LHCN-M2 (cell line): Measurements from ENCODE around the gene FBN2. TPM values are rescaled to one million over a fixed set of nuclear protein-coding genes. Genes with fewer than 3 reads are reported as not detected.
"Not testable (repeated sequence)": the region's sequence is repeated elsewhere in the genome, so short reads cannot be mapped to it uniquely, and the experiment has no call there.

Source experiments
- DNase-seq: peaks from one replicate; pipeline ENCODE4 v3.0.0-alpha.2; 2012; ENCODE audit warnings: low read depth
- total RNA-seq: library from RNA; depleted of rRNA; stranded (reverse); fragments of >200 nt; gene quantifications from 2 replicates; pipeline ENCODE4 v1.2.3, GENCODE V29; 2014

The FBN2 gene
- total RNA-seq, 1 experiment from 2014 or later = 25.4 TPM

DNA sequence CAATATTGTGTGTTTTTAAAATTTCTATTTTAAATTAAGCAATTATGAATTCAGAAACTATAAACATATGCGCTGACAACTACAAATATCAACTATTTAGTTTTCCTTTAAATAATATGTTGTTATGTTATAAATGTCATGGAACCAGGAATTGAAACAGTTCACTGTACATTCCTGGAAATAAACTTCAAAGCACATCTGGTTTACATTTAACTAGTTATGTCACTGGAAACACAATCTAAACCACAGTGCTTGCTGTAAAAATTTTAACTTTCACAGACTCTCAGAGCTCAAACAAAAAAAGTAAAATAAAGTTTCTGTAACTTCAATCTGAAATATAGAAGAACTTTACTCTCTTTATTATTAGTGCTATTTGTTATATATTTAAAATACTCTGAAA, 179.2 kb downstream of the FBN2 start:
- DNase-seq = no peak

DNA sequence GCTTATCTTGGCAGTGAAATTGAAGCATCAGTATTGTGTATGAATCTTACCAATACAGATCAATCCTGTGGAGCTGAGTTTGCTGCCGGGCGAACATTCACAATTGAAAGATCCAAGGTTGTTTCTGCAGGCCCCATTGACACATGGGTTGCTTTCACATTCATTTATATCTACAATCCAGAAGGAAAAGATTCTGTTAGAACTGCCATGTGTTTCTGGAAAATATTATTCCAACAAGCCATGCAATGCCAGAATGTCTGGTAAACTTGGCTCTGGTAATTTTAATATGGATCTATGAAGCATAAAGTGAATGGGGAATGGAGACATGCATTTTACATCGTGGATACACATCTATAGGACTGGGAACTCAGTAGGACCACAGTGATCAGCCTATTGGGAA, 180.8 kb downstream of the FBN2 start:
- no peak for DNase-seq

DNA sequence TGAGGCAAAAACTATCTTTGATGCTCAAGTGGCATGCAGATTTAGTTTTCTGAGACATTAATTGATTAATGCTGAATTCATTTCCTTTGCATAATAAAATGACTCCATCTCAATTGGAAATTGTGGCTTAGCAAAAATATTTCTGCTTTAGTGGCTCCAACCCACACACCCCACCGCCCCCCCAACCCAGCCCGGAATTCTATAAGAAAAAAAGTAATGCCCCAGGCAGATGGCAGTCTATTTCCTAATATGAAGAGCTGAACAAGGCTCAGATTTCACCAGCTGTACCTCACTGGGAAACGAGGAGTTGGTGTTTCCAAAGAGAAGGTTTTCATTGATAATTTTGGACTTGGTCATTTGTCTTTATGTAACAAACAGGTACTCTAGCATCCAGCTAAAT, 182.1 kb downstream of the FBN2 start:
- peak; percentile 0 for DNase-seq

DNA sequence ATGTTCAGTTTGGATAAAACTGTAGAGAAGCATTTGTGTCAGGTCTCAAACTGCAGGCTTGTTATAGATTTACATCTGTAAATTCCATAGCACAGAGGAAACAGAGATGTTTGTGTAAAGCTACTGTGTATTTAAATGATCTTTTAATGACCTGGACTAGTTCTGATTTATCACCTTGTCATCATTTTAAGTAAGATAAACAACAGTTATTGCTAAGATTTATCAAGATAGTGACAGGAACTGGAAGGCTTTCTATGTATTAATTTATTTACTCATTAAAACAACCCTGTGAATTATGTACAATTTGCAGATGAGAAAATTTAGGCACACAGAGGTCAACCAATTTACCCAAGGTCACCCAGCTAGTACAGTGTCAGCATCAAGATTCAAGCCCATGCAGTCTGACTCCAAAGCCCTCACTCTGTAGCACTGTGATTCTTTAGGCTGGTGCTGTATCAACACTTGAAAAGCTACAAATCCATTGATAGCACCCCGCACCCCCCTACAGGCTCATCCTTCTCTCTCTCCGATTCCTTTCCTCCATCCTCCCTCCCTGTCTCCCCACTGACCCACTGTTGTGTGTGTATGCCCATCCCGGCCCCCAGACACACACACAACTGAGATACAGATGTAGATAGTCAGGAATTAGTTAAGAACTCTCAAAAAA, 184.5 kb downstream of the FBN2 start:
- no peak for DNase-seq

DNA sequence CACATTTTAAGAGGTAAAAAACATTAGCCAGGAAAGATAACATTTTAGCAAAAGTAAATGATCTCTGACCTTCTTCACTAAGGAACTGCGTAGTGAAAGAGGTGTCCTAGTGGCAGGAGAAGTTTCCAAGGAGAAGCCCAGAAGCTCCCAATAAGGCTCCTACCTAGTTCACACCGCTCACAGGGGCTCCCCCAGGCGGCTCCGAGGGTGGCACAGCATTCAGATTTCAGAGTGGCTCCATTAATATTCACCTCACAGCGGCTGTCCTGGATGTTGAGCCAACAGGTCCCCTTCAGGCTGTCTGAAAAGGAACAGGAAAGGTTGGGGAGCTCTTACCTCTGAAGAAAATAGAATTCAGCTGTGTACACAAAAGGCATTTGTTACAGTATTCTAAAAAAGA, 187.3 kb downstream of the FBN2 start:
- DNase-seq = no peak

DNA sequence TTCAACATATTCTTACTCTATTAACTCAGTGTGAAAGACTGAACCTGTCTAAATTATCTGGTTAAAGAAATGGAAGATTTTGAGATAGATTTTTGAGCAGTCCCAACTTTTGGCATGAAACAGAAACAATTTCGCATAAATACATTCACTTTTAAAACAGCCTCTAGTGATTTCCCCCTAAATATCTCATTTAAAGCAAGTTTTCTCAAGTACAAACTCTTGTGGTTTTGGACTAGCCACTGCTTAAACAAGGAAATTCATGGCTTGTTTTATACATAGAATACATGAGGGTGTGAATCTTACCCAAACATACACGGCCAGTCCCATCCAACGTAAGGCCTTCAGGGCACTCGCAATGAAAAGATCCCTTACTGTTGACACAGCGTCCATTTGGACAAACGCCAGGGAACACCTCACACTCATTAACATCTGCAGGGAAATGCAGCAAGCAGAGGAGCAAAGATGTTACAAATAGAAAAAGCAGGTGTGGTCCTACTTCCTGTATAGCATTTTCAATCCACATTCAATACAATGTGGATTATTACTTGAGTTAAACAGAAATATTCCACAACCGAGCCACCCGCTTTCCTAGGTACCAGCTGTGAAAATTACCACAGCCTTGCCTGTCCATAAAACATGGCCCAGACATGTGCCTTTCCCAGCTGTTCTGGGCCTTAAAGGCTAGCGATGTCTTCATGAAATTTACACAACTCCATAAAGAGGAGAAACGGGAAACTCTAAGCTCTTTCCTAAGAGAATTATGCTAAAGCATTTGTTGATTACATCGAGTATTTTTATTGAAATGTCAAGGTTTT, 188.8 kb downstream of the FBN2 start:
- DNase-seq = peak; percentile 5

DNA sequence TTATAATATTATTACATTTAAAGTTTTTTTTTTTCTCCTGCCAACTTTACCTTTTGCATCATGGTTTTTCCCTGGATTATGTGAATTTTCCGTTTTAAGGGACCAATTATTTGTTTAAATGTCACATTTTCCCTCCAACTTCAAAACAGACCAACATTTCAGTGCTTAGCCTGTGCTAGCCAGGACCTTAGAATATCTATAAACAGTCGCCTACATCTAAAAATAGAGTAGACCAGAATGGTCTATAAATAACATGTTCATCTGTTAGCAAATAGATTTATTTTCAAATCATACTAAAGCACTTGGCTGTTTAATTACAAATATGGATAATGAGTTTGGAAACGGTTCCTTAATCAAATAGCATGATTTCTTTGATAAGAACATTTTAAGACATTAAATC, 192.0 kb downstream of the FBN2 start:
- DNase-seq = no peak

DNA sequence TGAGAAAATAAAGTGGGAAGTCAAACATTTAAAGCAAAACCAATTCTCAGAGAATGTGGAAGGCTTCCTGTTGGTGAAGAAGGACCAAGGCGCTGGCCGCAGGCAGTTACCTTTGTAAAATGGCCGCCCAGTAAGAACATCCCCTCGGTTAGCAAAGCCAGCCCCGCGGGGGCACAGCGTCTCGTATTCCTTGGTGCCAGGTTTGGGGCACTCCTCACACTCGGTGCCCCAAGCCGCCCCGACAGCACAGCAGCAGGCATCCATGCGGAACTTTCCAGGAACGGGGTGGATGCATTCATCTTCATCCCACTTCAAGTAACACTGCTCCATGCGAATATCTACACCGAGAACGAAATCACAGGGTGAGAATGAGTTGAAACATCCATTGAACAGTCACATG, 192.8 kb downstream of the FBN2 start:
- DNase-seq = no peak

DNA sequence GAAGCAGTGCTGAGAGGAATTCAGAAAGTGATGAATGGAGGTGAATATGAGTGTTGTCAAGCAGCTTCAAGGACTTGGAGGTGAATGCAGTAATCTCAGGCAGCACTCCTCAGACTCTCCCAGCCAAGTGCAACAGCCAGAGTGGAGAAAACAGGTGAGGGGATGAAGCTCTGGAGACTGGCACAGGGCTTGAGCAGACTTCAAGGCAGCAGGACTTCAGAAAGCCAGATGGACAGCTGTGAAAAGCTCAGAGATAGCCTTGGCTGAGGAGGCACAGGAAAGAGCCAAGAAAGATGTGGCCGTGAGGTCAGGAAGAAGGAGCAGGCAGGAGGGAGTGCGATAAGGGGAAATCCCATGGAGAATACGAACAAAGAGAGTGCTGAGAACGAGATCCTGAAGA, 194.9 kb downstream of the FBN2 start:
- no peak for DNase-seq

DNA sequence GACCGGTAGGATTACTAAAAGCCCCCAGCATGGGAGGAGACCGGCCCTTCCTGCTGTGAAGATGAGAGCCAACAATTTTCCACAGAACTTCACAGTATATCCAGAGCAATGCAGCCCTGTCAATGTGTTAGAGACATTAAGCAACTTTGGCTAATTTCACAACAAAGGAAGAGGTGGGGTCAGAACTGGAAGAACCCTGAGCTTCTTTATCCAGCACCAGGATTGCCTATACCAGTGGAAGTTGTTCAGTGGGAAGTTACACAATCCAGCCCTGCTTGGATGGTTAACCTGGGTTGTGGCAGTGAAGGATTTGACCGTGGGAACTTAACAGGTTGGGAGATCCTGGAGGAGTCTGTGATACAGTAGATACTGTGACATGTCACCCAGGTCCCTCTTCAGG, 197.0 kb downstream of the FBN2 start:
- peak; percentile 5 for DNase-seq

DNA sequence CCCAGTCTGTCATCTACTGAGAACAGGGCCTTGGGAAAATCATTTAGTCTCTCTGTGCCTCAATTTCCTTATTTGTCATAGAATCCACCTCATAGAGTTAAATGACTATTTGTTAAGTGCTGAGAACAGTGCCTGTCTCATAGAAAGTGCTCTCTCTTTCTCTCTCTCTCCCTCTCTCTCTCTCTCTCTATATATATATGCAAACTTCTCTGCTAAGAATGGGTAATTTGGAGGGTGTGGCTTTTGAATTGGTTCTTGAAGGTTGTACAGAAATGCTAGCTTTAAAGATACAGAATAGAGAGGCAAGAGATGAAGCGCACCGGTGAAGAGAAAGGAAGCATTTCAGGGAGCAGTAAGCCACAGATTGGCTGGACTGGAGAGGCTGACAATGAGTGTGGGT, 197.4 kb downstream of the FBN2 start:
- no peak for DNase-seq

DNA sequence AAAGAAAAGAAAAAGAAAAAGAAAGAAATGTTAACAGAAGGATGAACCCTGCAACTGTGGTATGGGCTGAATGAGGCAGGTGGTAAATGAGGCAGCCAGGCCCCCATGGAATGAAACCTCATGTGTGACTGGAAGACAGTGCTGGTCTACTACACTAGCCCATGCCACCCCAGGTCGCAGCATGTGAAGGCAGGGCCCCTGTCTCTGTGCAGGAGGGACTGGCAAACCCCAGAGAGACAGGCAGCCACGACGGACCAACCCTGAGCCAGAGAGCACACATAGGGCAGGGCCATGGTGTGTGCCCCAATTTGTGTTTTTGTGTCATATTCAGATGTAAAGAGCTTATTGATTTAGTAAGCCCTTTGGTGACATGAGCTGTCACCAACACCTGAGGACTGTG, 198.5 kb downstream of the FBN2 start:
- no peak for DNase-seq

DNA sequence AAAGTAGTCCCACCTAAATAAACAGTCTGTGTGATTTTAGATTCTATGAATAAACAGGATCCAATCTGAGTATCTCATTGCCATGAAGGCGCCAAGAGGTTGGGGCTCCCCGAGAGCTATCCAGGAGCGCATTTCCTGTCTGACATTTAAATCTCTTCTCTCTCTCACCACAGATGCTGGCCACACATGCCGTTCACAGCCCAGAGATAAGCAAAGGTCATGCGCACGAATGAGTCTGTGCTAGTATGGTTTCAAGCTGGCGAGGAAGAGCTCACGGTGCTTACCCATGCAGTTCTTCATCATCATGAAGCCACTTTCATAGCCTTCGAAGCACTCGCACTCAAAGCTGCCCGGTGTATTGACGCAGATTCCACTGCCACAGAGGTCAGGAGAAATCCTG, 199.4 kb downstream of the FBN2 start:
- no peak for DNase-seq

DNA sequence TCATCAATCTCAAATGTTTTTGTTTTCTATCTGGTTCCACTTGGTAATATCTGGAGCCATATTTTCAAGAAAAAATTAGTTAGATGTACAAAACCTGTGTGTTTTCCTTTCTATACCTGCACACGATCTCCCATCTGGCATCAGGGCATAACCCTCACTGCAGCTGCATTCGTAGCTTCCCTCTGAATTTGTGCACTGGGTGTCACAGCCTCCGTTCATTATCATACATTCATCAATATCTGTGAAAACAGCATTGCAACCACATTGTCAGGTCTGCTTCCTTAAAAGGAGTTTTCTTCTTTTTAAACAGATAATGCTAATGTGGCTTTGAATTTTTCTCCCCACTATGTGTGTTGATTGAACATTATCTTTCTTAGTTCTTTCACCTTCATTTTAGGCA, 202.7 kb downstream of the FBN2 start:
- DNase-seq = no peak

DNA sequence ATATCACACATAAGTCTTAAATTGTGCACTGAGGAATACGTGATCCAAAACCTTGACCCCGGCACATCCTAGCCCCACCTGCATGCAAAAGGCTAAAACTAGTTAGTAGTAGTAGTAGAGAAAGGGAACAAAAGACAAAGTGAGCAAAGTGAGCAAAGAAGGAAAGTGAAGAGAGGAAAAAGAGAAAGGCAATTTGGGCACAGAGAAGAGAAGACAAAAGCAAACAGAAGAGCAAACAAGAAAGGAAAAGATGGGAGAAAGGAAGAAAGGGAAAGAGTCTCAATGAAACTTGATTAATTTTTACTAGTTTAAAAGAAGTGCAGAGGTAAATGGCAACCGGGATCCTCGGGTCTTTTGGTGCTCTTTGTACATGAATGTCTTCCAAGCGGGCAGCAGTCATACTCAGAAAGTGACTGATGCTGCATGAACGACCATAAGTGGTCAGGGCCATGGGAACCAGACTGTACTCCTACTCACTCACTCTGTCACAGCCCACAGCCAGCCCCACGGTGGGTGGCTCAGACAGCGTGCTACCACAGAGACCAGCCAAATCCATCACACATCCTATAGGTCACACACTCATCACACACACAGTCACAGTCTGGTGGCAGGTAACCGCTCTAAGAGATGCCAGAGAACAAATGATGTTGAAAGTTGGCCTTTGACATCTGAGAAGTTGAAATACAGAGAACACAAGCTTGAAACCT, 203.9 kb downstream of the FBN2 start:
- no peak for DNase-seq

DNA sequence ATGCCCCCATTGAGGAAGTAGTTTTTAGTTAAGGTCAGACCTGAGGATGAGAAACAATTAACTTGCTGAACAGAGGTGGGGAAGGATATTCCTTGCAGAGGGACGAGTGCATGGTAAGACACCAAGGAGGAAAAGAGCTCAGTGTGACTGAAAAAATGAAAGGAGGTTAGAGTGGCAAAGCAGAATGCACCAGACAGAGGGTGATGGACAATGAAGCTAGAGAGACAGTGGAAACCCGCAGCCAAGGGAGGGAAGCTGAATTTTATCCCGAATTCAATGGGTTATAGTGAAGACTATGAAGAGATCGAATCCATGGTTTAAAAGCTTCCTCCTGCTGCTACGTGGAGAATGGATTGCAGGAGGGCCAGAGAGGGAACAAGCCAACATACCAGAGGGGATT, 206.8 kb downstream of the FBN2 start:
- DNase-seq = no peak

DNA sequence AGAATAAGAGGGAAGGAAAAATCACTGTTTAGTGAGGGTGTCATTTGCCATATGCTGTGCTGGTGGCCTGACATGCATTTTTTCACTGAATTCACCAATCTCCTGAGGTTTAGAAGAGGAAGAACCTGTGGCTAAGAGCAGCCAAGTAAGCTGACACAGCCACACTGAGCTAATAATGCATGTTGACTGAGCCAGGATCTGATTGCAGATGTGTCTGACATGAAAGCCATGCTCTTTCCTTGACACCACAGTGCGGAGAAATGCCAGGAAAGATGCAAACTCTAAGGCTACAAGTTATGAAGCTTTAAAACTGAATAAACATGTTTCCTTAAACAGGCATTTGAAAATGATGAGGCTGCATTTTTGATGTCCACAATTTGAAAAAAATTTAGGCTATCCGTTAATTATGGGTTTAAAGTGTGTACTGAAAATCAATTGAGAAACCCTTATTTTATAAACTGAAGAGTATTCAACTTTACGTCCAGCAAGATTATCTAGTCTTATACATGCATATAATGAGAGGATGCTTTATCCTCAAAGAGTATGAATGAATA, 208.6 kb downstream of the FBN2 start:
- no peak for DNase-seq

DNA sequence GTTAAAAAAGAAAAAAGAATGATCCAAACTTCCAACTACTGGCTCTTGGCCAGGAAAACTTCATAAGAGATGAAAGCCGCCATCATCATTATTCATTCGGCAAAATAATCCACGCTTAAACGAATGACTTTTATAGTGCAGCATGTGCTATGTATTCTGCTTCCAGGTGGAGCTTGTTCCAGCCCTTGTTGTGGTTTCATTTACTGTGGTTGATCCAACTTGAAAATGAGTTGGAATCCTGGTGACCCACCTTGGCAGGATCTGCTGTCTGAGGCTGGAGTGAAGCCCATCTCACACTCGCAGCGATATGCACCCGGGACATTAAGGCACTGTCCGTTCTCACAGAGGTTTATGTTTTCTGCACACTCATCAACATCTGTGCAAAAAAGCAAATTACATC, 209.6 kb downstream of the FBN2 start:
- DNase-seq = no peak

DNA sequence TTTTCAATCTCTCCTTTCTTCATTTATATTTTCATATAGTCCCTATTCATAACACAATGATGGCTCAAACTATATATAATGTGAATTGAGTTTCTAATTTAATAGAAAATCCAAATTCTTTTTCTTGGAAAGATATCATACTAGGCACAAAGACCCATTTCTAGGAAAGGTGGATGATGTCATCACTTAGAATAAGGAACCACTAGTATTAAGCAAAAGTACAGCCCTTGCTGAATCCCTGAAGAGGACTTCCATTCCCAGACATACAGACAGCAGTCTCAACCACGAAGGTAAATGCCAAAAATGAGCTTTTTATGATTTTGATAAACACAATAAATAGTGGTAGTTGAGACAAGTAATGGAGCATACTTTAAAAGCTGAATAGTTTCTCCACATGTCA, 210.0 kb downstream of the FBN2 start:
- no peak for DNase-seq

DNA sequence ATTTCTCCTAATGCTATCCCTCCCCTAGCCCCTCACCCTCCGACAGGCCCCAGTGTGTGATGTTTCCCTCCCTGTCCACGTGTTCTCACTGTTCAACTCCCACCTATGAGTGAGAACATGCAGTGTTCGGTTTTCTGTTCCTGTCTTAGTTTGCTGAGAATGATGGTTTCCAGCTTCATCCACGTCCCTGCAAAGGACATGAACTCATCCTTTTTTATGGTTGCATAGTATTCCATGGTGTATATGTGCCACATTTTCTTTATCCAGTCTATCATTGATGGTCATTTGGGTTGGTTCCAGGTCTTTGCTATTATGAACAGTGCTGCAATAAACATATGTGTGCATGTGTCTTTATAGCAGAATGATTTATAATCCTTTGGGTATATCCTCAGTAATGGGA, 216.6 kb downstream of the FBN2 start:
- not testable (repeated sequence) for DNase-seq

DNA sequence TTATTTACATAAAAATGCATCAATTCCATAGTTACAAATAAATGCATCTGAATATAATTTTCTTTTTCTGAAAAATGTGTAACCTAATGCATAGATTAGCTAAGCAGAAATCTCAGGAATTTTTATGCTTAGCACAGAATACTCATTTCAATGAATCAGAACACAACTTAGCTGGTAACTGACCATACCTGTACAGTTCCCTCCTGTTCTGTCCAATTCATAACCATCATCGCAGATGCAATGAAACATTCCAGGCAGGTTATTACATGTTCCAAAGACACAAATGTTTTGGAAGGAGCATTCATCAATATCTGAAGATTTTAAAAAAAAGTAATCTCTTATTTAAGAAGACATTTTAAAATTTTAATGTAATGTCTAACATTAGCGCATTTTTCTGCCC, 219.4 kb downstream of the FBN2 start:
- DNase-seq = no peak

DNA sequence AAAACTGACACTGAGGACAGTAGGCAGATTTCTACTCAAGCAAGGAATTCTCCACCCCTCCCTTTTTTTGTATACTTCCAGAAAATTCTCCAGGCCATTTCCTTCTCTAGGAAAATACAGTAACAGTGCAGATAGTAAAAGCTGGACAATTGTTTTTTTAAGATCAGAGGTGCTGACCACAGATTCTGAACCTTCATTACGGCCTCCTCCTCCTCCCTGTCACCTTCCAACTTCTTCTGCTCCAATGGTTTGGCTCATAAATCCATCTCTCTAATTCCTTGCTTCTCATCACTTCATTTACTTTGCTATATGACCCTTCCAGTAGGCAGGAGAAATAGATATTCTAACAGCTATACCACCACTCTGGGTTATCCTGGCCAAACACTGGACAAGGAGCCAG, 220.6 kb downstream of the FBN2 start:
- DNase-seq = no peak

DNA sequence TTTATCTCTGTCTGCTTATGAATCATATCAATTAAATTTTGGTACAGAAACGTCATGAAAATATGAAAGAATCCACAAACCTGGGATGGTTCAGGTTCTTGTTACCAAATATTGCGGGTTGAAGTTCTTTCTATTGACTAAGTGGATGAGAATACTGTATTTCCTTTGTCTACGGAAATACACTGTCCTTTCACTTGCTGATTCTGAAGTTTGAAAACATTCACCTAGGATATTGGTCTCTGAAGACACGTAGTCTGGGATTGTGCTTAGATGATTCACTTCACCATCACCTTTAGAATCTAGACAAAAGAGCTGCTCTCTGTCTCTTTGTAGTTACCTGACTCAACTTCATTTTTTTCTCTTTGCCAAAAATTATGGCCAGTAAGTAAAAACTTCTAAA, 222.4 kb downstream of the FBN2 start:
- no peak for DNase-seq
